ENCODE data around the gene MS4A4A. TPM values are rescaled to one million over a fixed set of nuclear protein-coding genes. Genes with fewer than 3 reads are reported as not detected.

MS4A4A gene
- total and polyA plus RNA-seq, 8 donors = 1.4 to 28.1 (median 6.6) TPM; not detected in 1

GRCh38 chr11:60257956-60258722 lies 22.3 kb upstream of the MS4A4A start:
- Histone ChIP-seq H3K27me3 (no peaks in the 10 kb centered on the region), H3K4me1 (no peaks in the 10 kb centered on the region), H3K27ac (no peak overlapping the region), H3K36me3 (no peaks in the 10 kb centered on the region), H3K9me3 (peaks cover 0 to 15% (median 8%) of the 10 kb centered on the region in 4 donors), H3K4me3 (no peak overlapping the region)
- DNase-seq = no peak
- intact Hi-C loops (cut with DNase I; ENCODE audit: low total_unique reads) = no loop called here
- WGBS, 5 donors = 84 to 90% (median 86%) methylated on average over 4 of the region's 4 CpGs
- TF ChIP-seq POLR2AphosphoS5 (IDR thresholded peaks at IDR 0.05) (no peak), POLR2A (IDR thresholded peaks at IDR 0.05) (no peak), EP300 (IDR thresholded peaks at IDR 0.05) (no peak), CTCF (IDR thresholded peaks at IDR 0.05) (no peak)

GRCh38 chr11:60261014-60261413 lies 19.5 kb upstream of the MS4A4A start:
- DNase-seq = no peak
- intact Hi-C loops (cut with DNase I; ENCODE audit: low total_unique reads) = no loop called here
- Histone ChIP-seq H3K27me3 (no peaks in the 10 kb centered on the region), H3K9me3 (no peaks in the 10 kb centered on the region), H3K27ac (no peak overlapping the region), H3K36me3 (no peaks in the 10 kb centered on the region), H3K4me1 (no peaks in the 10 kb centered on the region), H3K4me3 (no peak overlapping the region)
- 72 to 87% (median 78%) methylated on average over 4 of the region's 4 CpGs for WGBS, 5 donors
- TF ChIP-seq POLR2AphosphoS5 (IDR thresholded peaks at IDR 0.05) (no peak), CTCF (IDR thresholded peaks at IDR 0.05) (no peak), POLR2A (IDR thresholded peaks at IDR 0.05) (no peak), EP300 (IDR thresholded peaks at IDR 0.05) (no peak)

GRCh38 chr11:60263402-60263801 lies 17.1 kb upstream of the MS4A4A start:
- H3K27ac ChIP-seq = no peak overlapping the region
- intact Hi-C loops (cut with DNase I; ENCODE audit: low total_unique reads) = no loop called here

GRCh38 chr11:60264644-60265043 lies 15.8 kb upstream of the MS4A4A start:
- TF ChIP-seq POLR2A (IDR thresholded peaks at IDR 0.05) (no peak), EP300 (IDR thresholded peaks at IDR 0.05) (no peak), POLR2AphosphoS5 (IDR thresholded peaks at IDR 0.05) (no peak), CTCF (IDR thresholded peaks at IDR 0.05) (no peak)
- Histone ChIP-seq H3K9me3 (peaks cover 0 to 3% (median 0%) of the 10 kb centered on the region in 4 donors), H3K27ac (no peak overlapping the region), H3K36me3 (no peaks in the 10 kb centered on the region), H3K27me3 (peaks cover 0 to 6% (median 0%) of the 10 kb centered on the region in 3 donors), H3K4me1 (no peaks in the 10 kb centered on the region), H3K4me3 (no peak overlapping the region)
- intact Hi-C loops (cut with DNase I; ENCODE audit: low total_unique reads) = no loop called here
- DNase-seq = no peak
- 50 to 77% (median 72%) methylated on average over 5 of the region's 5 CpGs for WGBS, 5 donors

More at GRCh38 chr11:60263402-60263801, 17.1 kb upstream of the MS4A4A start:
- Histone ChIP-seq H3K9me3 (no peaks in the 10 kb centered on the region), H3K36me3 (no peaks in the 10 kb centered on the region), H3K4me1 (no peaks in the 10 kb centered on the region), H3K4me3 (no peak overlapping the region), H3K27me3 (peaks cover 0 to 6% (median 0%) of the 10 kb centered on the region in 3 donors)
- 76 to 89% (median 85%) methylated on average over 4 of the region's 4 CpGs for WGBS, 5 donors
- DNase-seq = no peak
- TF ChIP-seq POLR2A (IDR thresholded peaks at IDR 0.05) (no peak), CTCF (IDR thresholded peaks at IDR 0.05) (no peak), EP300 (IDR thresholded peaks at IDR 0.05) (no peak), POLR2AphosphoS5 (IDR thresholded peaks at IDR 0.05) (no peak)

Measured in stomach (tissue), 9 donors.